Stomach (tissue), 4 donors: ENCODE results near the gene FGD1.

ENCODE experiments used
- CTCF ChIP-seq, 7 experiments: fragments of 450-650 bp in 4 of 7; fragments of 200-600 bp in 3 of 7; sonication (generic) in 3 of 7; IDR thresholded peaks; one replicate each; pipeline ENCODE4 v1.5.1; 2016 to 2019; ENCODE audit warnings: antibody characterized with exemption in 7 of 7, control low read depth in 2 of 7, mild to moderate bottlenecking in 1 of 7
- POLR2A ChIP-seq, 4 donors: fragments of 450-650 bp; IDR thresholded peaks; one replicate each; pipeline ENCODE4 v1.6.1; 2016; ENCODE audit warnings: antibody characterized with exemption in 4 of 4, control low read depth in 2 of 4, mild to moderate bottlenecking in 1 of 4, moderate library complexity in 1 of 4

- TF ChIP-seq CTCF (IDR thresholded peaks at IDR 0.05): no peak
- no peak for TF ChIP-seq POLR2A (IDR thresholded peaks at IDR 0.05)
Measured at GRCh38 chrX:54411732-54412131, 84.3 kb downstream of the FGD1 start.
